HL-60 (cell line): ENCODE data around the gene CPLANE1.

ENCODE experiments used
- GABPA ChIP-seq: IDR thresholded peaks from 2 replicates; pipeline ENCODE4 v1.6.1; 2012; ENCODE audit warnings: low read depth
- TF ChIP-seq, protein P1 (sequence below): IDR thresholded peaks from one replicate; pipeline ENCODE4 v1.5.1; 2011; ENCODE audit warnings: low read length, control low read depth, inconsistent platforms; ENCODE audit not compliant: insufficient read depth

DNA sequence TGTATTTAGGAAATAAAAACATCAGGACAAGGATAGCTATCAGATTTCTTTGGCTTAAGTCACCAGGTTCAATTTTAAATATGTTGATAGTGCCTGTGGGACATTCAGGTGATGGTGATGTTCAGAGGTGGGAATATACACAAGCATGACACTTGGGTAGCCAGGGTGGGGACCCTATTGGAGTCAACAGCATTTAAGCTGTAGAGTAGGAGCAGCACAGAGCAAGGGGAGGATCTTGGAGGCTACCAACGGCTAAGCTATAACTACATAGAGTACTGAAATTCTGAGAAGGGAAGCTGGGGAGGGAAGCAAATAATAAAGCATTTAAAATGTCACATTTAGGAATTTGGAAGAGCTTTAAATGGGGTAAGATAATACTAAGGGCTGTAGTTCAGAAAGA lies 177.7 kb downstream of the CPLANE1 start:
- TF ChIP-seq GABPA, result no peak
- TF ChIP-seq, protein P1, sequence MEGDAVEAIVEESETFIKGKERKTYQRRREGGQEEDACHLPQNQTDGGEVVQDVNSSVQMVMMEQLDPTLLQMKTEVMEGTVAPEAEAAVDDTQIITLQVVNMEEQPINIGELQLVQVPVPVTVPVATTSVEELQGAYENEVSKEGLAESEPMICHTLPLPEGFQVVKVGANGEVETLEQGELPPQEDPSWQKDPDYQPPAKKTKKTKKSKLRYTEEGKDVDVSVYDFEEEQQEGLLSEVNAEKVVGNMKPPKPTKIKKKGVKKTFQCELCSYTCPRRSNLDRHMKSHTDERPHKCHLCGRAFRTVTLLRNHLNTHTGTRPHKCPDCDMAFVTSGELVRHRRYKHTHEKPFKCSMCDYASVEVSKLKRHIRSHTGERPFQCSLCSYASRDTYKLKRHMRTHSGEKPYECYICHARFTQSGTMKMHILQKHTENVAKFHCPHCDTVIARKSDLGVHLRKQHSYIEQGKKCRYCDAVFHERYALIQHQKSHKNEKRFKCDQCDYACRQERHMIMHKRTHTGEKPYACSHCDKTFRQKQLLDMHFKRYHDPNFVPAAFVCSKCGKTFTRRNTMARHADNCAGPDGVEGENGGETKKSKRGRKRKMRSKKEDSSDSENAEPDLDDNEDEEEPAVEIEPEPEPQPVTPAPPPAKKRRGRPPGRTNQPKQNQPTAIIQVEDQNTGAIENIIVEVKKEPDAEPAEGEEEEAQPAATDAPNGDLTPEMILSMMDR, result no peak
